ENCODE results near the gene HOXC6.
A peak's percentile ranks its signal among the peaks of the same experiment; 100 is the strongest.

The HOXC6 gene

GRCh38 chr12:54042970-54043853 is 15.0 kb downstream of the HOXC6 start:
- no peak for DNase-seq

DNA sequence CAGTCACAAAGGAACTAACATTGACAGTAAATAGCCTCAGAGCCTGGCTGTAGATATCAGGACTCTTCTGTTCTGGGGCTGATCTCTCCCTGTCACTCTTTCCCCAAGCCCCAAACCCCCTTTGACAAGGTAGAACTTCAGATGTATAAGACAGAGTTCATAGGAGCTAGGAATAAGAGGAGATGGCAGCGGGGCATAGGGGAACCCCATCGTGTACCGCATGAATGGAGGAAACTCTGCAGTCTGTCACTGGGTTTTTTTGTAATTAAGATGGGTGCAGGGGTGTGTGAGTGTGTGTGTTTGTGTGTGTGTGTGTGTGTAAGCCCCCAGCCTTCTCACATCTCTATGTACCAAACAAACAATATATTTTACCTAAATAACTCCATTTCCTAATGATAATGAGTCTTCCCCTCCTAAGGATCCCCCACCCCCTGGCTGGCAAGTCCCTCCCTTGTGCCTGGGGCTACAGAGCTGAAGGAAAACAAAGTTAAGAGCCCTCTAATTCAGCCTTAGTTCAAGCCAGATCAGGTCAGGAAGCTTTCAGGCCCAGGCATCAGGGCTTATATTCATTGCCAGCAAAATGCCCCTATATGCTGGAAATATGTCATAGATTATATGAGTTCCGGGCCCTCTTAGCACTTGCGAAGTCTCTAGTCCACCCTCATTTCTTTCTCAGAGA is 16.3 kb downstream of the HOXC6 start:
- no peak for DNase-seq

DNA sequence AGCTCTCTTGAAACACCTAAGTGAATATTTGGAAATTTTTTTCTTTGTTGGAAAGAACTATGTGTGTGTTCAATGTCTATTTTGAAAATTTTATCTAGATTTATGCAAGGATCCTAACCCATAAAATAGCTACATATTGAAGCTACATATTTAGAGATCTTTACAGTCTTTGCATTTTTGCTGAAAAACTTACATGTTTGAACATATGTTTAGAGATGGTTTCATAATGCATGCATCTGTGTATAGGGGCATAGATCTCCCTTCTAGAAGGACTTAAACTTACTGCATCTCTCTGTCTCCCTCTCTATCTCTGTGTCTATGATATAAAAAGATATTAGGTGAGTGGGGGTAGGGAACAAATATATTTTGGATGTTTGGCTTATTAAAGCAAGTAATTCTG is 17.2 kb downstream of the HOXC6 start:
- no peak for DNase-seq

DNA sequence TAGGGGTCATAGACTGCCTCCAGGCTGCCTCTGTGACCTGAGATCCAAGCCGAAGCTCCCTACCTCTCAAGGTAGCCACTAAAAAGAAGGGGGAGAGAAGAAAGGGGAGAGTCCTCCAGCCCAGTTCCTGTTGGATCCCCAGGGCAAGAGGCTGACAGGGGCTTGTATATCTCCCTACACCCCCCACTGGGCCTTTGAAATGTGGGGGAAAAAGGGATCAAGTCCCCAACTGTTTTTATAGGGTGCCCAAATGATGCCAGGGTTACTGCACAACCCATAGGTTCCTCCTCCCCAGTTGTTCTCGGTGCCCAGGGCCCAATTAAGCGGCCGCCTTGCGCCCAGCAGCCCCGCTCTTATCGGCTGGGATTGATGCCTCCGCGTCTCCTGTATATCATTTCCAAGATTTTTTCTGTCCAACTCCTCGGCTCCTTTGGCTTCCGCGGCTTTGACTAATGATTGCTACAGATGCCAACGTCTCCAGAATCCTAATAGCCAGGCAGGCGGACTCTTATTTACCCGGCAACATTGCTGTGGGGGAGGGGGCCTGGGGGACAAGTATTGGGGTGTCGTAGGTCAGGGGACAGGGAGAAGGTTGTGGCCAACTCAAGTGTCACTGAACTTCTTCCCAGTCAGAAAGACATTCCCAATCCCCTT is 17.8 kb downstream of the HOXC6 start:
- DNase-seq: no peak

DNA sequence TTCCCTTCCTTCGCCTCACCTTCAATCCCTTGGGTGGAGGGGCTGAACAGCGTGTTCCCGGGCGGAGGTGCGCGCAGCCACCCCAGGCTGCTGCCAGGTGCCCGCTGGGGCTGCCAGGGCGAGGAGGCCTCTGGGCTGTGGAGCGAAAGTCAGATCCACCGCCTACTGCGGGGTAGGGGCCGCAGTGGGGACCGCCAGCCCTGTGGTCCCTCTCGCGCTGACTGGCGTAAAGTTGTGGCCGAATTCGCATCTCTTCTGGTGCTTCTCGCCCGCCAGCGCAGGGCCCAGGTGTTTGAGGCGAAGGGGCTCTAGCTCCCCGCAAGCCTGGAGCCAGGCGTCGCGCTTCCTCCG is 18.5 kb downstream of the HOXC6 start:
- DNase-seq: no peak

- DNase-seq: no peak
These were observed 19.1 kb downstream of the HOXC6 start for GRCh38 chr12:54047160-54047963.

GRCh38 chr12:54047964-54048303 is 19.7 kb downstream of the HOXC6 start:
- DNase-seq: no peak

DNA sequence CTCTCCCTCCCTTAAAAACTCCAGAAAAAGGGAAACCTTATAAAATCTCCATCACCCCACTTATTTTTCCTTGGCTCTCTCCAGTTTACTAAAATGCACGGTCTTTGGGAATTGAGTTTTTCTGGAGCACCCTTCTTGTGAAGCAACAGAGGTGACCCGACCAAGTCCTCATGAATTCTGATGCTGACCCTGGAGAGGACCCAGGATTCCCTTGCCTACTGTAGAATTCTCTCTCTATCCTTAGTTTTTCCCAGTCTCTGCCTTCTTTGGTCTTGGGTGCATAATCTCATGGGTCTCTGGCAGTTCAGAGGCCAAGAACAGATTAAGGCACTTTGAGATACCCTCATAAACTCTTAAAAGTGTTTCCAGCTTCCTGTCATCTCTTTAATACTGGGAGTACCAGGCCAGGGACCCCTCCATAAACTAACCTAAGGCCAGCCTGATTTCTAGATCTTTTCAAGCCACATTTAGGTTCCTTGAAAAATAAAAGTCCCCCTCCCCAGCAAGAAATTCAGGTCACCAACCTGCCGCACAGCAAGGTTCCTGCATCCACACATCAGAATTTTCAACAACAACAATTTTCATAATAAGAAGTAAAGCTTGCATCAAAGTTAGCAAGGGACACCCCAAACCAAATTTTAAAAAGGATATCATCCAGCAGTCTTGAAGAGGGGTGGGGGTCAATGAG is 20.3 kb downstream of the HOXC6 start:
- DNase-seq: no peak

DNA sequence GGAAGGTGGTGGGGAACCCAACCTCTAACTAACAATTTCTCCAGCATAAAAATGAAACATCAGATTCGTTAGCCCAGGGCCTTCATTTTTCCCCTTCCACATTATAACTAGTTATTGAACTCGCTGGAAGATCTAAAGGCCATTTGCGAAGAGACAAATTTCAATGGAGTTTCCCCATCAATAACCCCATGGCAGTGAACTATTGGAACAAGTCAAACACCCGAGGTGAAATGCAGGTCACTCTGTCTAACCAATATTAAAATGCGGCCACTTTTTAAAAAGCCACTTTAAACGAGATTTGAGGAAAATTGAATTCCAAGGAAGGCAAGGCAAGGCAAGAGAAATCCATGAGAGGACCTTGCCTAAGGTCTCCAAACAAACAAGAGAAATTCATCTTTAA is 20.9 kb downstream of the HOXC6 start:
- DNase-seq: no peak

GRCh38 chr12:54050482-54050810 is 22.2 kb downstream of the HOXC6 start:
- DNase-seq: no peak

DNA sequence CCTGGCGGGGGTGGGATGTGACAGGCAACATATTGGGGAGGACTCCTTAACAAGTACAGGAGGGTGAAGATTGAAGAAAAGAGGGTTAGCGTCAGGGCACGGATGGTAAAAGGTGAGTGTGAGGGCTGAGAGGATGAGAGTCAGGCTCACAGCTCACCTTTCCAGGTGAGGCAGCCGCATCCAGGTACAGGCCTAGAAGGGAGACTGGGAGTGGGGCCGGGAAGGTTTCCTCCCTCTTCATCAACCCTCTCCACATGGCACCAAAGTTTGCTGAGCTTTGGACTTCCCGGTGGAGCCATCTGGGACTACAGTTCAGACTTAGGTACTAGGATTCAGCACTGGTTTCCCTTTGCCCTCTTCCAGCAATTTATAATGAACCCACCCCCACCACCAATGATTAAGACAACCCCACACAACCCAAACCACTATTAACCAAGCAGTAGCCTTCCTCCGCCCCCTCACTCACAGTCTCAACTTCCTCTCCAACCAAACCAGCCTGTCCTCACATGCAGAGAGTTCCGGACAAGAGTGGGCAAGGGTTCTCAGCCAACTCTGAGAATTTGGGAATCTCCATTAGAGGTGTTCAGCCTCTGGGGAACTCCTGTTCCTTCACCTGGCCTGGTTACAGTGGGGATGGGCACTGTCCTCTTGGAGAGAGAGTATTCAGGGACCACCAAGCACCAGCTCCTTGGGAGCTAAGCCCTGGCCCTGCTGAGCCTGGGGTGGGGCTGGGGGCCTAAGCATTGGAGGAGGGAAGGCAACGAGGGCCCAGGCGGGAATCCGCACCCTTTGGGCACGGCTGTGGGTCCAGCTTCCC is 23.0 kb downstream of the HOXC6 start:
- no peak for DNase-seq

- DNase-seq: no peak
These were observed 23.7 kb downstream of the HOXC6 start for GRCh38 chr12:54051874-54052437.

GRCh38 chr12:54052438-54053002 is 24.3 kb downstream of the HOXC6 start:
- DNase-seq: peak in 1 of 14 donors; percentile 59

- peak in 9 of 14 donors; percentile 39 to 78 (median 74) for DNase-seq
These were observed 24.9 kb downstream of the HOXC6 start for GRCh38 chr12:54053003-54053750.

GRCh38 chr12:54053751-54054741 is 25.8 kb downstream of the HOXC6 start, which contains the start of gene HOXC4:
HOXC4 (plus strand) TSS chr12:54053835; CDS start chr12:54053923, 88 bp downstream.
- DNase-seq: peak in 4 of 14 donors; percentile 27 to 64 (median 51)

GRCh38 chr12:54054742-54055194 is 26.5 kb downstream of the HOXC6 start:
- DNase-seq: no peak

DNA sequence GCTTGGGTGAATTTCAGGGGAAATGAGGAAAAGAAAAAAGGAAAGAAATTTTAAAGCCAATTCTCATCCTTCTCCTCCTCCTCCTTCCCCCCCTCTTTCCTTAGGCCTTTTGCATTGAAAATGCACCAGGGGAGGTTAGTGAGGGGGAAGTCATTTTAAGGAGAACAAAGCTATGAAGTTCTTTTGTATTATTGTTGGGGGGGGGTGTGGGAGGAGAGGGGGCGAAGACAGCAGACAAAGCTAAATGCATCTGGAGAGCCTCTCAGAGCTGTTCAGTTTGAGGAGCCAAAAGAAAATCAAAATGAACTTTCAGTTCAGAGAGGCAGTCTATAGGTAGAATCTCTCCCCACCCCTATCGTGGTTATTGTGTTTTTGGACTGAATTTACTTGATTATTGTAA is 27.3 kb downstream of the HOXC6 start:
- no peak for DNase-seq

- DNase-seq: no peak
These were observed 27.9 kb downstream of the HOXC6 start for GRCh38 chr12:54056110-54056509.

All from C1 segment of cervical spinal cord (tissue), 14 donors.